HCT116 (cell line): ENCODE results near the gene SAP130. TPM values are rescaled to one million over a fixed set of nuclear protein-coding genes. Genes with fewer than 3 reads are reported as not detected.

ENCODE experiments used
- ATAC-seq: fragments of 200-7000 bp; cut with Tn5 transposase; 2 replicates; pipeline ENCODE4 v1.9.1; 2020; ENCODE audit warnings: mild to moderate bottlenecking, moderate library complexity
- BruUV-seq: library from RNA; stranded (reverse); fragments of 400-500 nt; replicated peaks from 2 replicates; lab custom pipeline; 2021; lab: Mats Ljungman, UMichigan
- CTCF ChIA-PET: fragments of 300-600 bp; sonication (Branson Sonifier 250); formaldehyde crosslinking; loops from one replicate; lab custom pipeline; 2021; ENCODE audit warnings: antibody characterized with exemption; lab: Charles Lee
- POLR2A ChIA-PET: fragments of 300-600, 350-600 bp; sonication (Branson Sonifier 250); formaldehyde crosslinking; loops from one replicate; lab custom pipeline; 2021; ENCODE audit warnings: antibody characterized with exemption; lab: Charles Lee
- RAD21 ChIA-PET, 2 experiments: fragments of 300-600 bp; sonication (Branson Sonifier 250); formaldehyde crosslinking; loops; one replicate each; lab custom pipeline; 2023; ENCODE audit warnings: low total read pairs in 2 of 2; ENCODE audit not compliant: uncharacterized antibody in 2 of 2, unreplicated experiment in 2 of 2, low non-redundant PET in 1 of 2; lab: Charles Lee
- DNase-seq: peaks from one replicate; pipeline ENCODE4 v3.0.0-alpha.2; 2010; ENCODE audit warnings: low read depth, low spot score
- H2AFZ ChIP-seq: fragments of 200-600 bp; shearing (Covaris generic), sonication (generic); 2 replicates; pipeline ENCODE4 v1.6.1; 2017; ENCODE audit warnings: low read depth, mixed run types, mixed read lengths, antibody characterized with exemption, low read length; ENCODE audit not compliant: poor library complexity, severe bottlenecking
- H3K27ac ChIP-seq: 2 replicates; pipeline ENCODE4 v1.5.1; 2012; ENCODE audit warnings: low read depth, low read length
- H3K27me3 ChIP-seq: fragments of 200-600 bp; sonication (generic); 2 replicates; pipeline ENCODE4 v1.6.1; 2016; ENCODE audit warnings: mixed run types, low read length, mixed read lengths; ENCODE audit not compliant: insufficient read depth
- H3K36me3 ChIP-seq, 2 experiments: fragments of 200-500 bp in 1 of 2; fragments of 200-600 bp in 1 of 2; sonication (Bioruptor generic) in 1 of 2; sonication (generic) in 1 of 2; 2 replicates each; pipeline versions ENCODE4 v1.5.1 to v1.6.1; 2014 to 2016; ENCODE audit warnings: low read length in 2 of 2, inconsistent platforms in 1 of 2, mixed read lengths in 1 of 2, mixed run types in 1 of 2; ENCODE audit not compliant: insufficient read depth in 2 of 2, control insufficient read depth in 1 of 2
- H3K4me1 ChIP-seq, 2 experiments: fragments of 200-600 bp in 1 of 2; sonication (generic) in 1 of 2; 2 replicates each; pipeline versions ENCODE4 v1.5.1 to v1.6.1; 2012 to 2017; ENCODE audit warnings: low read length in 2 of 2, inconsistent platforms in 1 of 2, mild to moderate bottlenecking in 1 of 2, mixed read lengths in 1 of 2, mixed run types in 1 of 2, moderate library complexity in 1 of 2; ENCODE audit not compliant: insufficient read depth in 2 of 2, control insufficient read depth in 1 of 2
- H3K4me2 ChIP-seq: fragments of 200-600 bp; sonication (generic); 2 replicates; pipeline ENCODE4 v1.6.1; 2017; ENCODE audit warnings: mixed run types, low read length, mixed read lengths
- H3K4me3 ChIP-seq, 2 experiments: fragments of 200-600 bp in 1 of 2; sonication (generic) in 1 of 2; replicated peaks in 1 of 2; 2 replicates each; pipeline ENCODE4 v1.5.1; 2011 to 2016; ENCODE audit warnings: low read length in 2 of 2, control low read depth in 1 of 2, low read depth in 1 of 2, mild to moderate bottlenecking in 1 of 2, mixed read lengths in 1 of 2, mixed run types in 1 of 2
- H3K79me2 ChIP-seq: fragments of 200-600 bp; sonication (generic); 2 replicates; pipeline ENCODE4 v1.6.1; 2017; ENCODE audit warnings: mild to moderate bottlenecking, mixed run types, low read length, moderate library complexity, mixed read lengths; ENCODE audit not compliant: insufficient read depth
- H3K9ac ChIP-seq: fragments of 200-600 bp; sonication (generic); 2 replicates; pipeline ENCODE4 v1.6.1; 2016; ENCODE audit warnings: low read length, mixed read lengths
- H3K9me2 ChIP-seq: fragments of 200-600 bp; sonication (generic), shearing (Covaris generic); 2 replicates; pipeline ENCODE4 v1.6.1; 2017; ENCODE audit warnings: mixed run types, mild to moderate bottlenecking, moderate library complexity; ENCODE audit not compliant: insufficient read depth
- H3K9me3 ChIP-seq, 2 experiments: fragments of 200-500 bp in 1 of 2; fragments of 200-600 bp in 1 of 2; sonication (Bioruptor generic) in 1 of 2; sonication (generic) in 1 of 2; 2 replicates each; pipeline ENCODE4 v1.6.1; 2014 to 2017; ENCODE audit warnings: low read length in 2 of 2, mixed read lengths in 2 of 2, inconsistent platforms in 1 of 2, low read depth in 1 of 2, mild to moderate bottlenecking in 1 of 2, mixed run types in 1 of 2, moderate library complexity in 1 of 2; ENCODE audit not compliant: control insufficient read depth in 1 of 2, insufficient read depth in 1 of 2
- H4K20me1 ChIP-seq: fragments of 200-600 bp; sonication (generic), shearing (Covaris generic); 2 replicates; pipeline ENCODE4 v1.6.1; 2017; ENCODE audit warnings: mixed run types, mild to moderate bottlenecking, moderate library complexity; ENCODE audit not compliant: insufficient read depth
- CBX3 ChIP-seq: IDR thresholded peaks from 2 replicates; pipeline ENCODE4 v1.6.1; 2012; ENCODE audit warnings: low read depth
- ELF1 ChIP-seq: IDR thresholded peaks from 2 replicates; pipeline ENCODE4 v1.6.1; 2012; ENCODE audit warnings: low read depth, borderline replicate concordance
- JUND ChIP-seq: IDR thresholded peaks from 2 replicates; pipeline ENCODE4 v1.6.1; 2012
- REST ChIP-seq: IDR thresholded peaks from 2 replicates; pipeline ENCODE4 v1.6.1; 2012; ENCODE audit warnings: low read depth
- SIN3A ChIP-seq: IDR thresholded peaks from 2 replicates; pipeline ENCODE4 v1.6.1; 2012; ENCODE audit warnings: low read depth
- SP1 ChIP-seq: IDR thresholded peaks from 2 replicates; pipeline ENCODE4 v1.6.1; 2012; ENCODE audit warnings: low read depth
- ZBTB33 ChIP-seq: IDR thresholded peaks from 2 replicates; pipeline ENCODE4 v1.6.1; 2011; ENCODE audit warnings: mild to moderate bottlenecking, low read length, moderate library complexity; ENCODE audit not compliant: insufficient replicate concordance; ENCODE audit errors: extremely low read depth
- ZNF274 ChIP-seq: fragments of 200-500 bp; sonication (Bioruptor generic); IDR thresholded peaks from 2 replicates; pipeline ENCODE4 v1.6.1; 2014; ENCODE audit warnings: mild to moderate bottlenecking, low read depth, low read length, inconsistent platforms
- intact Hi-C: fragments of 100-400 bp; cut with micrococcal nuclease; formaldehyde crosslinking; loops from 2 replicates; pipeline ENCODE4 v1.10.0; 2022
- total RNA-seq: library from RNA; stranded (reverse); gene quantifications from one replicate; pipeline ENCODE4 v1.2.1, GENCODE V29; 2021; ENCODE audit not compliant: unreplicated experiment

Gene SAP130
- total RNA-seq, 1 experiment from 2014 or later = 29.5 TPM

- Histone ChIP-seq H3K36me3 (no peaks in the 10 kb centered on the region), H3K4me3 (no peak overlapping the region), H3K4me2 (no peak overlapping the region), H3K9me2 (no peaks in the 10 kb centered on the region), H4K20me1 (no peaks in the 10 kb centered on the region), H3K9ac (no peak overlapping the region), H3K9me3 (no peaks in the 10 kb centered on the region), H3K4me1 (no peaks in the 10 kb centered on the region), H3K79me2 (no peaks in the 10 kb centered on the region), H3K27ac (no peak overlapping the region), H3K27me3 (no peaks in the 10 kb centered on the region), H2AFZ (no peak overlapping the region)
- no peak for TF ChIP-seq SP1
- no peak for TF ChIP-seq SIN3A
- no peak for TF ChIP-seq JUND
- no peak for TF ChIP-seq REST
- no peak for TF ChIP-seq ZBTB33
- TF ChIP-seq ZNF274 = no peak
- TF ChIP-seq ELF1 = no peak
- TF ChIP-seq CBX3 = no peak
- BruUV-seq = no TSS peak
- POLR2A ChIA-PET = no interaction called here
- no peak for DNase-seq
- RAD21 ChIA-PET = no interaction called here
- no peak for ATAC-seq
- CTCF ChIA-PET = no interaction called here
- intact Hi-C loops = no loop called here
Observed at GRCh38 chr2:128073278-128073677, 45.4 kb upstream of the SAP130 start.
